PC-9 (cell line): ENCODE measurements around the gene CLDN6.

Source experiments
- CTCF ChIP-seq: fragments of 200-600 bp; sonication (generic); conservative IDR thresholded peaks from 2 replicates; pipeline ENCODE4 v1.6.1; 2017; ENCODE audit warnings: mixed run types, antibody characterized with exemption, mild to moderate bottlenecking, moderate library complexity
- EZH2 ChIP-seq: fragments of 200-600 bp; sonication (generic); IDR thresholded peaks from 2 replicates; pipeline ENCODE4 v1.8.0; 2017; ENCODE audit warnings: antibody characterized with exemption, low read depth

- no peak for TF ChIP-seq CTCF
- TF ChIP-seq EZH2 = no peak
Observed at GRCh38 chr16:3009568-3010390, 8.2 kb downstream of the CLDN6 start.
